Measurements from ENCODE around the gene RNF144B. TPM values are rescaled to one million over a fixed set of nuclear protein-coding genes. Genes with fewer than 3 reads are reported as not detected.

RNF144B gene
- total RNA-seq, 1 experiment from 2014 or later = 2.3 TPM

GRCh38 chr6:18352842-18353241 is 34.3 kb upstream of the RNF144B start:
- no peak overlapping the region for H3K4me2 ChIP-seq (ENCODE audit: insufficient read depth, insufficient read length, low read length)
- no peaks in the 10 kb centered on the region for H3K79me1 ChIP-seq (ENCODE audit: insufficient read depth, low read depth, low read length, poor library complexity, severe bottlenecking)
- no peaks in the 10 kb centered on the region for H3K23me2 ChIP-seq (ENCODE audit: insufficient read length, low read depth, low read length, poor library complexity, severe bottlenecking)
- H3K18ac ChIP-seq (ENCODE audit: insufficient read length, low read depth, low read length) = no peak overlapping the region
- H3K27me3 ChIP-seq (ENCODE audit: insufficient read depth, low read length) = no peaks in the 10 kb centered on the region
- no peak overlapping the region for H3K27ac Mint-ChIP-seq
- no peak overlapping the region for H3K27ac ChIP-seq (ENCODE audit: insufficient read length, low read depth, low read length)
- DNase-seq = no peak
- H3K79me2 ChIP-seq (ENCODE audit: insufficient read depth, low read length) = no peaks in the 10 kb centered on the region
- H3K23ac ChIP-seq (ENCODE audit: insufficient read length, low read depth, low read length) = no peak overlapping the region
- H3K4me1 Mint-ChIP-seq = no peaks in the 10 kb centered on the region
- H2BK20ac ChIP-seq (ENCODE audit: low read depth, low read length, poor library complexity, severe bottlenecking) = no peak overlapping the region
- H3K14ac ChIP-seq (ENCODE audit: insufficient read depth, low read length) = no peak overlapping the region
- no peak overlapping the region for H2AK5ac ChIP-seq (ENCODE audit: insufficient read length, low read length)
- peaks cover 2% of the 10 kb centered on the region; the same call in 1 of the 2 replicates for H3K27me3 Mint-ChIP-seq (ENCODE audit: low read depth)
- no peak overlapping the region for H4K91ac ChIP-seq (ENCODE audit: insufficient read length, low read depth, low read length)
- no peak overlapping the region for H3K4ac ChIP-seq (ENCODE audit: low read depth, low read length)
- H2BK5ac ChIP-seq (ENCODE audit: insufficient read length, low read length) = no peak overlapping the region
- H3K4me3 Mint-ChIP-seq = no peak overlapping the region
- no peaks in the 10 kb centered on the region for H3K9me3 ChIP-seq (ENCODE audit: control insufficient read depth, low read depth, low read length)
- no peak for TF ChIP-seq CTCF (conservative IDR thresholded peaks at IDR 0.05)
- H3K56ac ChIP-seq (ENCODE audit: insufficient read length, low read depth, low read length) = no peak overlapping the region
- H3K4me1 ChIP-seq (ENCODE audit: insufficient read depth, low read length) = no peaks in the 10 kb centered on the region
- H2BK15ac ChIP-seq (ENCODE audit: low read depth, low read length) = no peak overlapping the region
- WGBS (ENCODE audit: extremely low coverage, insufficient read length, low lambda C conversion rate) = no CpG with 5 or more reads among the region's 2 CpGs
- H3K9me3 Mint-ChIP-seq = peaks cover 0 to 3% of the 10 kb centered on the region in 2 experiments; a peak in 1 of 5 replicates
- H2BK120ac ChIP-seq (ENCODE audit: low read depth, low read length, poor library complexity, severe bottlenecking) = no peak overlapping the region
- no peak overlapping the region for H2AFZ ChIP-seq (ENCODE audit: low read length)
- H4K20me1 ChIP-seq (ENCODE audit: control insufficient read depth, insufficient read depth, insufficient read length) = no peaks in the 10 kb centered on the region
- no peak overlapping the region for H2BK12ac ChIP-seq (ENCODE audit: insufficient read length, low read depth, low read length)
- H3K36me3 Mint-ChIP-seq (ENCODE audit: insufficient read depth in 1 of 3, low read depth in 3 of 3) = no peaks in the 10 kb centered on the region
- H3K9ac ChIP-seq (ENCODE audit: extremely low read depth, insufficient read length, low read length) = no peak overlapping the region
- H4K8ac ChIP-seq (replicated peaks; ENCODE audit: insufficient read length, low read depth, low read length) = no peak overlapping the region
- H4K5ac ChIP-seq (ENCODE audit: insufficient read length, low read depth, low read length) = no peak overlapping the region
- no peak overlapping the region for H3T11ph ChIP-seq (ENCODE audit: low read length)

All from H9 (cell line).